ENCODE data around the gene ZNF526.

GRCh38 chr19:42202290-42202880 is 17.7 kb upstream of the ZNF526 start:
- TF ChIP-seq CTCF (IDR thresholded peaks at IDR 0.05) (no peak), POLR2A (IDR thresholded peaks at IDR 0.05) (no peak)
